SK-N-SH treated with all-trans-retinoic acid at 6 μM for 48 hours (cell line): Measurements from ENCODE around the gene DIP2C.

ENCODE experiments used
- ATAC-seq: fragments of 200-7000 bp; cut with Tn5 transposase; 3 replicates; pipeline ENCODE4 v1.9.1; 2020; ENCODE audit warnings: mild to moderate bottlenecking, moderate library complexity
- BACH2 ChIP-seq: fragments of 250-450 bp; sonication (Bioruptor Pico); IDR thresholded peaks from 2 replicates; pipeline ENCODE4 v1.9.0; 2021; ENCODE audit warnings: mild to moderate bottlenecking, borderline replicate concordance
- CSDC2 ChIP-seq: fragments of 250-450 bp; sonication (Bioruptor Pico); IDR thresholded peaks from 2 replicates; pipeline ENCODE4 v1.5.0; 2020; ENCODE audit warnings: mild to moderate bottlenecking, moderate library complexity
- ESRRG ChIP-seq: fragments of 250-450 bp; sonication (Bioruptor Pico); IDR thresholded peaks from 2 replicates; pipeline ENCODE4 v1.6.1; 2021; ENCODE audit warnings: mild to moderate bottlenecking
- GLIS3 ChIP-seq: fragments of 250-450 bp; sonication (Bioruptor Pico); IDR thresholded peaks from 2 replicates; pipeline ENCODE4 v1.5.0; 2020; ENCODE audit warnings: mild to moderate bottlenecking, moderate library complexity
- ISL1 ChIP-seq: fragments of 250-450 bp; sonication (Bioruptor Pico); IDR thresholded peaks from 2 replicates; pipeline ENCODE4 v2.1.2; 2022; ENCODE audit warnings: mild to moderate bottlenecking, moderate library complexity
- OSR1 ChIP-seq: fragments of 250-450 bp; sonication (Bioruptor Pico); IDR thresholded peaks from 2 replicates; pipeline ENCODE4 v1.8.0; 2022; ENCODE audit warnings: moderate library complexity, mild to moderate bottlenecking, inconsistent platforms
- PPARA ChIP-seq: fragments of 250-450 bp; sonication (Bioruptor Pico); IDR thresholded peaks from 2 replicates; pipeline ENCODE4 v1.5.0; 2020; ENCODE audit warnings: mild to moderate bottlenecking, borderline replicate concordance
- RARB ChIP-seq: fragments of 250-450 bp; sonication (Bioruptor Pico); IDR thresholded peaks from 2 replicates; pipeline ENCODE4 v1.8.0; 2021; ENCODE audit warnings: mild to moderate bottlenecking, moderate library complexity
- SNAI2 ChIP-seq: fragments of 250-450 bp; sonication (Bioruptor Pico); IDR thresholded peaks from 2 replicates; pipeline ENCODE4 v1.5.0; 2020; ENCODE audit warnings: mild to moderate bottlenecking, moderate library complexity
- TCF4 ChIP-seq: fragments of 250-450 bp; sonication (Bioruptor Pico); IDR thresholded peaks from 2 replicates; pipeline ENCODE4 v1.8.0; 2021; ENCODE audit warnings: mild to moderate bottlenecking, moderate library complexity, borderline replicate concordance
- TOX ChIP-seq: fragments of 250-450 bp; sonication (Bioruptor Pico); IDR thresholded peaks from 2 replicates; pipeline ENCODE4 v1.8.0; 2021; ENCODE audit warnings: mild to moderate bottlenecking, moderate library complexity, borderline replicate concordance
- ZC3H10 ChIP-seq: fragments of 250-450 bp; sonication (Bioruptor Pico); IDR thresholded peaks from 2 replicates; pipeline ENCODE4 v1.5.1; 2021; ENCODE audit warnings: mild to moderate bottlenecking, moderate library complexity
- ZFP3 ChIP-seq: fragments of 250-450 bp; sonication (Bioruptor Pico); IDR thresholded peaks from 2 replicates; pipeline ENCODE4 v1.5.0; 2020; ENCODE audit warnings: mild to moderate bottlenecking, moderate library complexity
- ZFP30 ChIP-seq: fragments of 450-650 bp; formaldehyde crosslinking; IDR thresholded peaks from 2 replicates; pipeline ENCODE4 v1.5.0; 2022; ENCODE audit warnings: mild to moderate bottlenecking, moderate library complexity
- ZNF565 ChIP-seq: fragments of 450-650 bp; formaldehyde crosslinking; conservative IDR thresholded peaks from 2 replicates; pipeline ENCODE4 v1.5.0; 2020; ENCODE audit warnings: low read depth, mild to moderate bottlenecking, moderate library complexity
- ZNF70 ChIP-seq: fragments of 450-650 bp; formaldehyde crosslinking; IDR thresholded peaks from 2 replicates; pipeline ENCODE4 v1.5.0; 2020; ENCODE audit warnings: mild to moderate bottlenecking, moderate library complexity
- ZNF8 ChIP-seq: fragments of 450-650 bp; formaldehyde crosslinking; IDR thresholded peaks from 2 replicates; pipeline ENCODE4 v1.5.0; 2020; ENCODE audit warnings: mild to moderate bottlenecking, moderate library complexity
- TF ChIP-seq, protein P1 (sequence below): fragments of 250-450 bp; sonication (Bioruptor Pico); IDR thresholded peaks from 2 replicates; pipeline ENCODE4 v1.8.0; 2020; ENCODE audit warnings: mild to moderate bottlenecking, moderate library complexity, borderline replicate concordance
- TF ChIP-seq, protein P2 (sequence below): fragments of 250-450 bp; sonication (Bioruptor Pico); IDR thresholded peaks from 2 replicates; pipeline ENCODE4 v1.5.0; 2020; ENCODE audit warnings: mild to moderate bottlenecking, moderate library complexity
- TF ChIP-seq, protein P3 (sequence below): fragments of 250-450 bp; sonication (Bioruptor Pico); IDR thresholded peaks from 2 replicates; pipeline ENCODE4 v1.5.1; 2020; ENCODE audit warnings: low read depth, mild to moderate bottlenecking, moderate library complexity

DIP2C gene

DNA sequence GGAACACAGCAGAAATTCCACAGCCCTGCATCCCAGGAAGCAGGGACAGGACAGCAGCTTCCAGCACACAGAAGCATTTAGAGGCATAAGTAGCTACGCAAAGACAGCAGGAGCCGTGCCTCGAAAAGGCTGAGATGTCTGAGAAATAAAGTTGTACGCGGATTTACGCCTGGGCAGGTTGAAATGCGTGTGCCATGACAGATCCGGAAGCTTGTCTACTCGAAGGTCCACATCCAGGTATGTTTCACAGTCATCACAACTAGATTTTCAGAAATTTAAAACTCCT is 26.1 kb downstream of the DIP2C start:
- no peak for ATAC-seq
- TF ChIP-seq, protein P1, sequence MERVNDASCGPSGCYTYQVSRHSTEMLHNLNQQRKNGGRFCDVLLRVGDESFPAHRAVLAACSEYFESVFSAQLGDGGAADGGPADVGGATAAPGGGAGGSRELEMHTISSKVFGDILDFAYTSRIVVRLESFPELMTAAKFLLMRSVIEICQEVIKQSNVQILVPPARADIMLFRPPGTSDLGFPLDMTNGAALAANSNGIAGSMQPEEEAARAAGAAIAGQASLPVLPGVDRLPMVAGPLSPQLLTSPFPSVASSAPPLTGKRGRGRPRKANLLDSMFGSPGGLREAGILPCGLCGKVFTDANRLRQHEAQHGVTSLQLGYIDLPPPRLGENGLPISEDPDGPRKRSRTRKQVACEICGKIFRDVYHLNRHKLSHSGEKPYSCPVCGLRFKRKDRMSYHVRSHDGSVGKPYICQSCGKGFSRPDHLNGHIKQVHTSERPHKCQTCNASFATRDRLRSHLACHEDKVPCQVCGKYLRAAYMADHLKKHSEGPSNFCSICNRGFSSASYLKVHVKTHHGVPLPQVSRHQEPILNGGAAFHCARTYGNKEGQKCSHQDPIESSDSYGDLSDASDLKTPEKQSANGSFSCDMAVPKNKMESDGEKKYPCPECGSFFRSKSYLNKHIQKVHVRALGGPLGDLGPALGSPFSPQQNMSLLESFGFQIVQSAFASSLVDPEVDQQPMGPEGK (CRISPR knock-in tag), result no peak
- TF ChIP-seq PPARA, result no peak
- TF ChIP-seq ZFP3 (CRISPR knock-in tag), result no peak
- TF ChIP-seq CSDC2, result no peak
- no peak for TF ChIP-seq ISL1 (CRISPR knock-in tag)
- no peak for TF ChIP-seq TCF4 (CRISPR knock-in tag)
- TF ChIP-seq BACH2 (CRISPR knock-in tag), result no peak
- no peak for TF ChIP-seq ESRRG

DNA sequence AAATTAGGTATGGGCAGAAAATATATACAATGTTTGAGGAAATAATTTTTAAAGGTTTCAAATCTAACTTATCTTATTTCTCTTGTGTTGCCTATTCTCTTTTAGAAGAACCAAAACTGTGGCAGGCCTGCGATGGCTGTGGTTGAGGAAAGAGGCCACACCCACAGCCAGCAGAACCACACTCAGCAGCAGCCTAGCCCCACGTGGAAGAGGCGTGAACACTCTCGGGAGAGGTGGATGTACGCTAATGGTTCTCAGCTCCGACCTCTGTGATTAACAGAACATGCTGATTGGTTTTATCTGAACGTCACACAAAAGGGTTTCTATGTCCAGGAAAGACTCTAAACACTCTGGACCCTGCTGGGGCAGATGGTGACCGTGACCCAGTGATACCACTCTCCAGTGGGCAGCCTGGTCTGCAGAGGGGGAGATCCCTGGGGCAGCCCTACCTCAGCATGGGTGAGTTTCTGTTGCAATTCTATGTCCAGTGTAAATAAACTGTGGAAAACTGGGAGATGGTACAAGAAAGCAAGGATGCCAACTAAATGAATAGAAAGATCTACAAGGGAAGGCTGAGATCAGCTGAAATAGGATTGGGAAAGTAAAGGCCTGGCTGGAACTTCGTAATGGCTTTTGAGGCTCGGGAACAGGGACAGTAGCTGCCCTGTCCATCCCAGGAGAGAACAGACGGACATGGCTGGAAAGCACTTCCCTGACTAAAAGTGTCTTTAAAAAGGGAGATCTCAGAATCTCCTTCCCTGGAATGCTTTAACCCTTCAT is 26.6 kb downstream of the DIP2C start:
- ATAC-seq, result no peak

DNA sequence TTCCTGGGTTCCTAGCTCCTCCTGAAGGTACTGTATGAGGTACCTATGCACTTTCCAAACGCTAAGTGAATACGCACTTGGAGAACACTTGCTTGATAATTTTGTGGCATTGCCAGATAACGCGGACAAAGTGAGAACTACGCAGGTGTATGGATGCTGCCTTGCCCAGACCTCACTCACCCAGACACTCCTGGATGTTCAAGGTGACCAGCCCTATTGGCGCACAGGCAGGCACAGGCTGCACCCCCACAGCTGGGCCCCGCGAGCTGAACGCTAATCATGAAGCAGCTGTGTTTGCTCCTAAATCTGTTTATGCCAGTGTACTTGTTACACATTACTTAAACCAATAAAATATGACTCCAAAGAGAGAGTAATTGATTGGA is 27.3 kb downstream of the DIP2C start:
- TF ChIP-seq, protein P1 (CRISPR knock-in tag), result no peak
- TF ChIP-seq ZNF70 (CRISPR knock-in tag) (no peak), ZNF8 (CRISPR knock-in tag) (no peak), OSR1 (CRISPR knock-in tag) (no peak), BACH2 (CRISPR knock-in tag) (no peak), RARB (CRISPR knock-in tag) (no peak), PPARA (no peak), TCF4 (CRISPR knock-in tag) (no peak)
- TF ChIP-seq, all 23 proteins: peak for 0

More for the DNA sequence above, 26.6 kb downstream of the DIP2C start:
- TF ChIP-seq ZFP30 (CRISPR knock-in tag) (no peak), ZNF8 (CRISPR knock-in tag) (no peak), RARB (CRISPR knock-in tag) (no peak), ESRRG (no peak), ZC3H10 (CRISPR knock-in tag) (no peak), ZNF565 (no peak), SNAI2 (no peak), ZNF70 (CRISPR knock-in tag) (no peak), TOX (CRISPR knock-in tag) (no peak)
- TF ChIP-seq, protein P2, sequence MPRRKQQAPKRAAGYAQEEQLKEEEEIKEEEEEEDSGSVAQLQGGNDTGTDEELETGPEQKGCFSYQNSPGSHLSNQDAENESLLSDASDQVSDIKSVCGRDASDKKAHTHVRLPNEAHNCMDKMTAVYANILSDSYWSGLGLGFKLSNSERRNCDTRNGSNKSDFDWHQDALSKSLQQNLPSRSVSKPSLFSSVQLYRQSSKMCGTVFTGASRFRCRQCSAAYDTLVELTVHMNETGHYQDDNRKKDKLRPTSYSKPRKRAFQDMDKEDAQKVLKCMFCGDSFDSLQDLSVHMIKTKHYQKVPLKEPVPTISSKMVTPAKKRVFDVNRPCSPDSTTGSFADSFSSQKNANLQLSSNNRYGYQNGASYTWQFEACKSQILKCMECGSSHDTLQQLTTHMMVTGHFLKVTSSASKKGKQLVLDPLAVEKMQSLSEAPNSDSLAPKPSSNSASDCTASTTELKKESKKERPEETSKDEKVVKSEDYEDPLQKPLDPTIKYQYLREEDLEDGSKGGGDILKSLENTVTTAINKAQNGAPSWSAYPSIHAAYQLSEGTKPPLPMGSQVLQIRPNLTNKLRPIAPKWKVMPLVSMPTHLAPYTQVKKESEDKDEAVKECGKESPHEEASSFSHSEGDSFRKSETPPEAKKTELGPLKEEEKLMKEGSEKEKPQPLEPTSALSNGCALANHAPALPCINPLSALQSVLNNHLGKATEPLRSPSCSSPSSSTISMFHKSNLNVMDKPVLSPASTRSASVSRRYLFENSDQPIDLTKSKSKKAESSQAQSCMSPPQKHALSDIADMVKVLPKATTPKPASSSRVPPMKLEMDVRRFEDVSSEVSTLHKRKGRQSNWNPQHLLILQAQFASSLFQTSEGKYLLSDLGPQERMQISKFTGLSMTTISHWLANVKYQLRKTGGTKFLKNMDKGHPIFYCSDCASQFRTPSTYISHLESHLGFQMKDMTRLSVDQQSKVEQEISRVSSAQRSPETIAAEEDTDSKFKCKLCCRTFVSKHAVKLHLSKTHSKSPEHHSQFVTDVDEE (CRISPR knock-in tag), result no peak
- TF ChIP-seq, protein P3, sequence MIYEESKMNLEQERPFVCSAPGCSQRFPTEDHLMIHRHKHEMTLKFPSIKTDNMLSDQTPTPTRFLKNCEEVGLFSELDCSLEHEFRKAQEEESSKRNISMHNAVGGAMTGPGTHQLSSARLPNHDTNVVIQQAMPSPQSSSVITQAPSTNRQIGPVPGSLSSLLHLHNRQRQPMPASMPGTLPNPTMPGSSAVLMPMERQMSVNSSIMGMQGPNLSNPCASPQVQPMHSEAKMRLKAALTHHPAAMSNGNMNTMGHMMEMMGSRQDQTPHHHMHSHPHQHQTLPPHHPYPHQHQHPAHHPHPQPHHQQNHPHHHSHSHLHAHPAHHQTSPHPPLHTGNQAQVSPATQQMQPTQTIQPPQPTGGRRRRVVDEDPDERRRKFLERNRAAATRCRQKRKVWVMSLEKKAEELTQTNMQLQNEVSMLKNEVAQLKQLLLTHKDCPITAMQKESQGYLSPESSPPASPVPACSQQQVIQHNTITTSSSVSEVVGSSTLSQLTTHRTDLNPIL (CRISPR knock-in tag), result no peak
- TF ChIP-seq, all 23 proteins: peak for 0

DNA sequence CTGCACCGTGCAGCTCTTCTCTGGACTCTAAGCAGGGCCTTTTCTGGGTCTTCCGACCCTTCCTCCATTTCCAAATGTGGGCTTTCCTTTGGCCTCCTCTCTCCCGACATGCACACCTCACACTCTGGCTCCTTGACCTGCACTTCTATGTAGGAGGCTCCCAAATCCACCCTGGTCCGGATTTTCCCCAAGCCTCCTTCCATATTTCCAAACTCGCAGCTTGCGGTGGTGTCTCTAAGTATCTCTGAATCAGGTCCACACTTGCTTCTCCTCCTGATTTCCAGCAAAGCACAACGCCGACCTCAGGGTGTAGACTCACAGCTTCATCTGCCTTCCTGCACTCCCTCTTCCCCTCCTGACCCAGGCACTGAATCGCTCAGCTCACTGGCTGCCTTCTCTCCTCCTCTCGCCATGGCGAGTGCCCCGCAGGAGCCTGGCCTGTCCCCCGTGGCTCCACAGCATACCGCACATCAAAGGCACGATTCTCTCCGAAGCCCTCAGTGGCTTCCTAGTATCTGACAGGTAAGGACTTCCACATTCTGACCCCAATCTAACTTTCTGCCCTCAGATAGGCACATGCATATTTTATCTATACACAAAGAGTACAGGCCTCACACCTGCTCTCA is 27.8 kb downstream of the DIP2C start:
- TF ChIP-seq ZFP30 (CRISPR knock-in tag), result no peak
- no peak for TF ChIP-seq PPARA
- TF ChIP-seq, protein P3 (CRISPR knock-in tag), result no peak
- TF ChIP-seq GLIS3 (CRISPR knock-in tag), result no peak
- no peak for TF ChIP-seq CSDC2
- no peak for TF ChIP-seq SNAI2
- no peak for TF ChIP-seq ESRRG
- TF ChIP-seq ZNF70 (CRISPR knock-in tag), result no peak
- TF ChIP-seq ZNF8 (CRISPR knock-in tag), result no peak
- TF ChIP-seq ZC3H10 (CRISPR knock-in tag), result no peak
- TF ChIP-seq OSR1 (CRISPR knock-in tag), result no peak
- TF ChIP-seq RARB (CRISPR knock-in tag), result no peak
- no peak for TF ChIP-seq ZFP3 (CRISPR knock-in tag)
- no peak for TF ChIP-seq TCF4 (CRISPR knock-in tag)
- no peak for TF ChIP-seq ZNF565
- TF ChIP-seq BACH2 (CRISPR knock-in tag), result no peak
- no peak for ATAC-seq

More for the DNA sequence above, 27.3 kb downstream of the DIP2C start:
- ATAC-seq, result no peak
